ENCODE measurements around the gene TXNRD3. TPM values are rescaled to one million over a fixed set of nuclear protein-coding genes. Genes with fewer than 3 reads are reported as not detected.
A peak's percentile ranks its signal among the peaks of the same experiment; 100 is the strongest.

TXNRD3 gene
- polyA plus RNA-seq, 1 experiment: 7.4 TPM

GRCh38 chr3:126567696-126568438 is 87.1 kb downstream of the TXNRD3 start:
- no peak for DNase-seq (ENCODE audit: low read depth, low spot score)
- 0 out of 2 replicates have a peak, but pooled peaks have one; percentile 2 for TF ChIP-seq CTCF (IDR thresholded peaks at IDR 0.05; ENCODE audit: low read depth, low read length)
- Histone ChIP-seq H3K9me3 (ENCODE audit: control insufficient read depth, insufficient read depth, low read length) (no peaks in the 10 kb centered on the region), H3K4me3 (ENCODE audit: low read depth, low read length) (no peak overlapping the region), H3K27ac (ENCODE audit: low read depth, low read length) (no peak overlapping the region), H3K27me3 (ENCODE audit: control insufficient read depth, insufficient read depth, low read length) (peaks cover 29% of the 10 kb centered on the region)
- POLR2A ChIA-PET: no interaction called here
- CTCF ChIA-PET: no interaction called here

GRCh38 chr3:126562737-126563276 is 92.1 kb downstream of the TXNRD3 start:
- no peaks in the 10 kb centered on the region; the same call in 1 of the 2 replicates for H3K9me3 ChIP-seq (ENCODE audit: control insufficient read depth, insufficient read depth, low read length)
- no peak overlapping the region for H3K4me3 ChIP-seq (ENCODE audit: low read depth, low read length)
- ChIA-PET POLR2A (no interaction called here), CTCF (interaction anchor here (0.6 kb wide), 1 partner anchor 43 kb away, joined by 4 read pairs; no protein-coding TSS in a partner anchor)
- TF ChIP-seq CTCF (IDR thresholded peaks at IDR 0.05; ENCODE audit: low read depth, low read length): no peak
- no peak overlapping the region for H3K27ac ChIP-seq (ENCODE audit: low read depth, low read length)
- peaks cover 34% of the 10 kb centered on the region for H3K27me3 ChIP-seq (ENCODE audit: control insufficient read depth, insufficient read depth, low read length)
- no peak for DNase-seq (ENCODE audit: low read depth, low spot score)

GRCh38 chr3:126558336-126559071 is 96.4 kb downstream of the TXNRD3 start, which contains the start of gene C3orf22:
Gene C3orf22, minus strand, starts transcription at chr3:126558932. Its CDS starts 5,542 bp downstream, at chr3:126553390.
- Histone ChIP-seq H3K4me3 (ENCODE audit: low read depth, low read length) (no peak within 1 kb of the TSS), H3K27ac (ENCODE audit: low read depth, low read length) (no peak within 1 kb of the TSS), H3K9me3 (ENCODE audit: control insufficient read depth, insufficient read depth, low read length) (no peaks in the 10 kb centered on the region; the same call in 1 of the 2 replicates), H3K27me3 (ENCODE audit: control insufficient read depth, insufficient read depth, low read length) (peaks cover 27% of the 10 kb centered on the region)
- TF ChIP-seq CTCF (IDR thresholded peaks at IDR 0.05; ENCODE audit: low read depth, low read length): no peak
- ChIA-PET POLR2A (no interaction called here), CTCF (no interaction called here)
- DNase-seq (ENCODE audit: low read depth, low spot score): no peak

- H3K4me3 ChIP-seq (ENCODE audit: low read depth, low read length): no peak overlapping the region
- TF ChIP-seq CTCF (IDR thresholded peaks at IDR 0.05; ENCODE audit: low read depth, low read length): no peak
- H3K27me3 ChIP-seq (ENCODE audit: control insufficient read depth, insufficient read depth, low read length): peaks cover 23% of the 10 kb centered on the region
- no peak for DNase-seq (ENCODE audit: low read depth, low spot score)
- H3K27ac ChIP-seq (ENCODE audit: low read depth, low read length): no peak overlapping the region
- POLR2A ChIA-PET: no interaction called here
- CTCF ChIA-PET: no interaction called here
- H3K9me3 ChIP-seq (ENCODE audit: control insufficient read depth, insufficient read depth, low read length): no peaks in the 10 kb centered on the region; the same call in 1 of the 2 replicates
Observed at GRCh38 chr3:126557761-126558160, 97.2 kb downstream of the TXNRD3 start.

- ChIA-PET POLR2A (no interaction called here), CTCF (no interaction called here)
- Histone ChIP-seq H3K4me3 (ENCODE audit: low read depth, low read length) (no peak overlapping the region), H3K27me3 (ENCODE audit: control insufficient read depth, insufficient read depth, low read length) (peaks cover 20% of the 10 kb centered on the region), H3K27ac (ENCODE audit: low read depth, low read length) (no peak overlapping the region), H3K9me3 (ENCODE audit: control insufficient read depth, insufficient read depth, low read length) (no peaks in the 10 kb centered on the region; the same call in 1 of the 2 replicates)
- DNase-seq (ENCODE audit: low read depth, low spot score): no peak
- no peak for TF ChIP-seq CTCF (IDR thresholded peaks at IDR 0.05; ENCODE audit: low read depth, low read length)
Observed at GRCh38 chr3:126557415-126557745, 97.5 kb downstream of the TXNRD3 start.

All from AG04450 (cell line).